Transverse colon (tissue), 4 donors: ENCODE results near the gene CXCL9.

Experiments used
- CTCF ChIP-seq, 5 experiments: fragments of 200-600 bp in 3 of 5; fragments of 450-650 bp in 2 of 5; sonication (generic) in 3 of 5; IDR thresholded peaks; 1 replicate in 2 of 5; 2 replicates in 3 of 5; pipeline ENCODE4 v1.5.1; 2016 to 2017; ENCODE audit warnings: antibody characterized with exemption in 5 of 5, inconsistent platforms in 3 of 5, mild to moderate bottlenecking in 2 of 5, moderate library complexity in 1 of 5
- EP300 ChIP-seq: sonication (generic); formaldehyde crosslinking; IDR thresholded peaks from one replicate; pipeline ENCODE4 v1.6.1; 2017; ENCODE audit warnings: antibody characterized with exemption, low read depth
- POLR2AphosphoS5 ChIP-seq, 3 donors: sonication (generic); formaldehyde crosslinking; IDR thresholded peaks; one replicate each; pipeline ENCODE4 v1.6.1; 2016; ENCODE audit warnings: antibody characterized with exemption in 3 of 3

DNA sequence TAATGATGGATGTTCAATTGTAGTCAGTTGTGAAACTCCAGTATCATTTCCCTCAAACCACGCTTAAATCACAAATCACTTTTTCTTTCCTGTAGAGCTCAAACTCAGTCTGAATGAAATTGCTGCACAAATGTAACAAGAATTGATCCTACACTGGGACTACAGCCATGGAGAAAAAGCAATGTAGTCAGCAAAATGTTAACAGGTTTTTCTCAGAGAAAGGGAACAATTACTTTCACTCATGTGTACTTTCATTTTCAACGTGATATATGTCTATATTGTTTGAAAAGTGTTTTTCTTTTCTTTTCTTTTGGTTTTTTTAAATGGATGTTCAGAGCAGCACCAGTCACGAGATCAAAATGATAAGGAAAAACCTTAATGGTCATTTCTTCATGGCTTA is 39.2 kb downstream of the CXCL9 start:
- no peak for TF ChIP-seq CTCF (IDR thresholded peaks at IDR 0.05)
- no peak for TF ChIP-seq EP300
- TF ChIP-seq POLR2AphosphoS5 (IDR thresholded peaks at IDR 0.05), result no peak
